Vagina (tissue), 2 donors: Measurements from ENCODE around the gene SCO2.

Experiments
- CTCF ChIP-seq, 3 experiments: fragments of 450-650 bp in 2 of 3; fragments of 200-600 bp in 1 of 3; sonication (generic) in 1 of 3; IDR thresholded peaks; one replicate each; pipeline ENCODE4 v1.5.1; 2017 to 2019; ENCODE audit warnings: antibody characterized with exemption in 3 of 3, mild to moderate bottlenecking in 2 of 3, moderate library complexity in 2 of 3
- POLR2A ChIP-seq, 2 donors: fragments of 450-650 bp; IDR thresholded peaks; one replicate each; pipeline ENCODE4 v1.6.1; 2017; ENCODE audit warnings: antibody characterized with exemption in 2 of 2, mild to moderate bottlenecking in 2 of 2, moderate library complexity in 2 of 2

- no peak for TF ChIP-seq CTCF (IDR thresholded peaks at IDR 0.05)
- peak in 1 of 2 donors; percentile 10 for TF ChIP-seq POLR2A (IDR thresholded peaks at IDR 0.05)
These were observed 6.7 kb upstream of the SCO2 start for GRCh38 chr22:50531962-50532674.
